Suprapubic skin (tissue), 4 donors: ENCODE measurements around the gene KNCN. TPM values are rescaled to one million over a fixed set of nuclear protein-coding genes. Genes with fewer than 3 reads are reported as not detected.

Experiments used
- DNase-seq, 2 donors: peaks; one replicate each; pipeline ENCODE4 v3.0.0-alpha.2; 2019; ENCODE audit warnings: low spot score in 2 of 2
- H3K27ac ChIP-seq: fragments of 200-600 bp; sonication (generic); one replicate; pipeline ENCODE4 v1.5.1; 2019
- H3K27me3 ChIP-seq: fragments of 200-600 bp; sonication (generic); one replicate; pipeline ENCODE4 v1.5.1; 2019
- H3K36me3 ChIP-seq: fragments of 200-600 bp; sonication (generic); one replicate; pipeline ENCODE4 v1.5.1; 2019
- H3K4me1 ChIP-seq: fragments of 200-600 bp; sonication (generic); one replicate; pipeline ENCODE4 v1.5.1; 2019
- H3K4me3 ChIP-seq: fragments of 200-600 bp; sonication (generic); one replicate; pipeline ENCODE4 v1.5.1; 2019; ENCODE audit warnings: mild to moderate bottlenecking
- H3K9me3 ChIP-seq: fragments of 200-600 bp; sonication (generic); one replicate; pipeline ENCODE4 v1.5.1; 2019
- CTCF ChIP-seq, 2 donors: fragments of 200-600 bp in 1 of 2; fragments of 450-650 bp in 1 of 2; sonication (generic) in 1 of 2; IDR thresholded peaks; one replicate each; pipeline ENCODE4 v1.5.1; 2016 to 2019; ENCODE audit warnings: antibody characterized with exemption in 2 of 2, mild to moderate bottlenecking in 1 of 2, moderate library complexity in 1 of 2
- EP300 ChIP-seq: sonication (generic); formaldehyde crosslinking; IDR thresholded peaks from one replicate; pipeline ENCODE4 v1.6.1; 2017; ENCODE audit warnings: antibody characterized with exemption
- POLR2A ChIP-seq, 2 donors: fragments of 450-650 bp; IDR thresholded peaks; one replicate each; pipeline ENCODE4 v1.6.1; 2017; ENCODE audit warnings: antibody characterized with exemption in 2 of 2, mild to moderate bottlenecking in 2 of 2, moderate library complexity in 2 of 2
- POLR2AphosphoS5 ChIP-seq, 3 donors: sonication (generic); formaldehyde crosslinking; IDR thresholded peaks; one replicate each; pipeline ENCODE4 v1.6.1; 2017; ENCODE audit warnings: antibody characterized with exemption in 3 of 3
- WGBS: methylation state at CpG from one replicate; pipeline ENCODE4 v1.1.5; 2018; 5-methylcytosine and 5-hydroxymethylcytosine counted together
- total RNA-seq, 4 donors: library from RNA; depleted of rRNA; stranded (reverse); fragments of >200 nt; gene quantifications; one replicate each; pipeline ENCODE4 v1.1.0, GENCODE V29; 2016

Gene KNCN
- total RNA-seq, 4 donors from 2014 or later = not detected

- H3K36me3 ChIP-seq = peaks cover 66% of the 10 kb centered on the region
- TF ChIP-seq POLR2A (IDR thresholded peaks at IDR 0.05) = no peak
- TF ChIP-seq POLR2AphosphoS5 (IDR thresholded peaks at IDR 0.05) = no peak
- TF ChIP-seq CTCF (IDR thresholded peaks at IDR 0.05) = no peak
- no peak for TF ChIP-seq EP300
- no peak overlapping the region for H3K27ac ChIP-seq
- WGBS = 88% methylated on average over 3 of the region's 3 CpGs
- H3K27me3 ChIP-seq = no peaks in the 10 kb centered on the region
- no peak for DNase-seq
- no peaks in the 10 kb centered on the region for H3K9me3 ChIP-seq
- H3K4me3 ChIP-seq = no peak overlapping the region
- H3K4me1 ChIP-seq = no peaks in the 10 kb centered on the region
These were observed 24.3 kb upstream of the KNCN start for GRCh38 chr1:46575778-46576177.

GRCh38 chr1:46575300-46575699, 23.9 kb upstream of the KNCN start:
- 79% methylated on average over 12 of the region's 12 CpGs for WGBS
- no peaks in the 10 kb centered on the region for H3K27me3 ChIP-seq
- H3K27ac ChIP-seq = no peak overlapping the region
- H3K4me3 ChIP-seq = no peak overlapping the region
- H3K36me3 ChIP-seq = peaks cover 66% of the 10 kb centered on the region
- no peak for TF ChIP-seq POLR2A (IDR thresholded peaks at IDR 0.05)
- no peak for TF ChIP-seq POLR2AphosphoS5 (IDR thresholded peaks at IDR 0.05)
- no peak for TF ChIP-seq CTCF (IDR thresholded peaks at IDR 0.05)
- TF ChIP-seq EP300 = no peak
- no peaks in the 10 kb centered on the region for H3K9me3 ChIP-seq
- DNase-seq = no peak
- no peaks in the 10 kb centered on the region for H3K4me1 ChIP-seq

- Histone ChIP-seq H3K27ac (no peak overlapping the region), H3K9me3 (no peaks in the 10 kb centered on the region), H3K36me3 (peaks cover 53% of the 10 kb centered on the region), H3K27me3 (no peaks in the 10 kb centered on the region), H3K4me3 (no peak overlapping the region), H3K4me1 (no peaks in the 10 kb centered on the region)
- DNase-seq = no peak
- WGBS = 92% methylated on average over 6 of the region's 6 CpGs
- TF ChIP-seq POLR2A (IDR thresholded peaks at IDR 0.05) (no peak), POLR2AphosphoS5 (IDR thresholded peaks at IDR 0.05) (no peak)
These were observed 20.3 kb upstream of the KNCN start for GRCh38 chr1:46571691-46572225.

DNA sequence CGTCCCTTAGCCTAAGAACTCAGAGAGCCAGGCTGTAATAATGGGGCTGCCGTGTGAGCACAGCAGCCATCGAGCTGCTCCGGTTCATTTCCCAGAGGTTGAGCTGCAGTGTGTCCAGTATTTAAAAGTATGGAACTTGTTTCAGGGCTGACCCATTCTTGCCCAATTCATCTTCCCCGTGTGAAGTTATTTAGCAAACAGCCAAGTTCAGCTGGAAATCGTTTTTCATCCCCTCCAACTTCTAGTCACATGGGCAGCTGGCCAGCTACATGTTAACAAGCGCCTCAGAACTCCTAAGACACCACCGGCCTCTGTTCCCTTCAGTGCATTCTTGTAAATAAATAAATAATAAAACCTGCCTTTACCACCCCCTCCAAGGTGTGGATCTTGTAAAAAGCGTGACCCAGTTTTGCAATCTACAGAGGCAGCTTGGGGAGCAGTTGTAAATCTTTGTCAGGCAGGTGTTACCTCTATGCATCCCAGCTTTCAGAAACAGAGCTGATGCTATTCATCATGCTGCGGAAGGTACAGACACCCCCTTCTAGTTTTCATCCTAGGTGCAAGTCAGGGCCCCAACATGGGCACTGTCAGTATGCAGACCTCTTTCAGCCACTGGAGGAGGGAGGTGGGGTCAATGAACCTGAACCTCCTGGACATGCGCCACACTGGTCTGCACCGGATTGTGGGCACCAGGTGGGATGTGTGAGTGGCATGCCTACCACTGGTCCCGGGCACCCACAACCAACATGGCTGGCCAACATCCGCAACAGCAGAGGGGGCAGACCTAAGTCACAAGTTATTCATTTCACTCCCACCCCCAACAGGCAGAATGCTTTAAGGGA, 18.7 kb upstream of the KNCN start:
- 78% methylated on average over 14 of the region's 14 CpGs for WGBS
- Histone ChIP-seq H3K36me3 (peaks cover 42% of the 10 kb centered on the region), H3K27me3 (no peaks in the 10 kb centered on the region)

DNA sequence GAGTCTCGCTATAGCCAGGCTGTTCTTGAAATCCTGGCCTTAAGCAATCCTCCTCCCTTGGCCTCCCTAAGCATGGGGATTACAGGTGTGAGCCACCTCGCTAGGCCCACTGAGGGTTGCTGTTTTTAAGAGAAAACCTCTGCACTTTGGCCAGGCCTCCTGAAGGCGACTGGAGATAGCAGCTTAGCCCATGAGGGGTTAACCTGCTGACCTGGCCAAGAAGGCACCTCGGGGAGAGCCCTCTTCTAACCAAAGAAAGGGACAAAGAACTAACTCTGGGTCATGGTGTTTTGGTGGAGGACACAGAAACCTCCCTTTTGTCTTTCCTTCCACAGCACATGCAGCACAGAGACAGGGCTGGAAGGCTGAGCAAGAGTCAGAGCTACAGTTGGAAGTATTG, 17.7 kb upstream of the KNCN start:
- H3K36me3 ChIP-seq = peaks cover 43% of the 10 kb centered on the region
- H3K4me1 ChIP-seq = no peaks in the 10 kb centered on the region
- no peak overlapping the region for H3K27ac ChIP-seq
- H3K27me3 ChIP-seq = no peaks in the 10 kb centered on the region
- no peak overlapping the region for H3K4me3 ChIP-seq
- DNase-seq = peak in 1 of 2 donors; percentile 30
- 94% methylated on average over 4 of the region's 4 CpGs for WGBS
- H3K9me3 ChIP-seq = no peaks in the 10 kb centered on the region
- no peak for TF ChIP-seq EP300
- no peak for TF ChIP-seq POLR2A (IDR thresholded peaks at IDR 0.05)
- TF ChIP-seq POLR2AphosphoS5 (IDR thresholded peaks at IDR 0.05) = no peak
- TF ChIP-seq CTCF (IDR thresholded peaks at IDR 0.05) = no peak

More for the DNA sequence above, 18.7 kb upstream of the KNCN start:
- Histone ChIP-seq H3K4me1 (no peaks in the 10 kb centered on the region), H3K4me3 (no peak overlapping the region), H3K27ac (no peak overlapping the region), H3K9me3 (no peaks in the 10 kb centered on the region)
- DNase-seq = peak in 1 of 2 donors; percentile 46
- TF ChIP-seq CTCF (IDR thresholded peaks at IDR 0.05) (no peak), EP300 (no peak), POLR2A (IDR thresholded peaks at IDR 0.05) (no peak), POLR2AphosphoS5 (IDR thresholded peaks at IDR 0.05) (no peak)
